ENCODE results near the gene GRSF1.
"Not testable (repeated sequence)": the region's sequence is repeated elsewhere in the genome, so short reads cannot be mapped to it uniquely, and the experiment has no call there.

The GRSF1 gene

GRCh38 chr4:70833675-70834074, 6.0 kb downstream of the GRSF1 start:
- DNase-seq (ENCODE audit: low spot score), result no peak

GRCh38 chr4:70831293-70831692, 8.4 kb downstream of the GRSF1 start:
- no peak for DNase-seq (ENCODE audit: low spot score)

GRCh38 chr4:70830054-70830453, 9.6 kb downstream of the GRSF1 start:
- no peak for DNase-seq (ENCODE audit: low spot score)

- no peak for DNase-seq (ENCODE audit: low spot score)
Measured at GRCh38 chr4:70829492-70829891, 10.2 kb downstream of the GRSF1 start.

- no peak for DNase-seq (ENCODE audit: low spot score)
Measured at GRCh38 chr4:70829015-70829414, 10.7 kb downstream of the GRSF1 start.

GRCh38 chr4:70818921-70819320, 20.8 kb downstream of the GRSF1 start:
- no peak for DNase-seq (ENCODE audit: low spot score)

GRCh38 chr4:70818173-70818855, 21.4 kb downstream of the GRSF1 start:
- no peak for DNase-seq (ENCODE audit: low spot score)

GRCh38 chr4:70816894-70817293, 22.8 kb downstream of the GRSF1 start:
- no peak for DNase-seq (ENCODE audit: low spot score)

GRCh38 chr4:70815370-70815769, 24.3 kb downstream of the GRSF1 start:
- DNase-seq (ENCODE audit: low spot score), result no peak

GRCh38 chr4:70808151-70808550, 31.5 kb downstream of the GRSF1 start:
- DNase-seq (ENCODE audit: low spot score), result no peak

GRCh38 chr4:70802928-70803580, 36.6 kb downstream of the GRSF1 start:
- no peak for DNase-seq (ENCODE audit: low spot score)

- DNase-seq (ENCODE audit: low spot score), result no peak
Measured at GRCh38 chr4:70801265-70801809, 38.4 kb downstream of the GRSF1 start.

GRCh38 chr4:70793626-70794025, 46.1 kb downstream of the GRSF1 start:
- DNase-seq (ENCODE audit: low spot score), result no peak

GRCh38 chr4:70788733-70789132, 51.0 kb downstream of the GRSF1 start:
- DNase-seq (ENCODE audit: low spot score), result no peak

GRCh38 chr4:70787496-70787895, 52.2 kb downstream of the GRSF1 start:
- no peak for DNase-seq (ENCODE audit: low spot score)

GRCh38 chr4:70783096-70783495, 56.6 kb downstream of the GRSF1 start:
- no peak for DNase-seq (ENCODE audit: low spot score)

- DNase-seq (ENCODE audit: low spot score), result no peak
Measured at GRCh38 chr4:70778888-70779422, 60.7 kb downstream of the GRSF1 start.

GRCh38 chr4:70772929-70773555, 66.6 kb downstream of the GRSF1 start:
- DNase-seq (ENCODE audit: low spot score), result no peak

GRCh38 chr4:70769396-70769795, 70.3 kb downstream of the GRSF1 start:
- DNase-seq (ENCODE audit: low spot score), result not testable (repeated sequence)

- DNase-seq (ENCODE audit: low spot score), result no peak
Measured at GRCh38 chr4:70768301-70768948, 71.3 kb downstream of the GRSF1 start.
